ENCODE measurements around the gene KANSL1. TPM values are rescaled to one million over a fixed set of nuclear protein-coding genes. Genes with fewer than 3 reads are reported as not detected.

The KANSL1 gene
- total RNA-seq, 2 experiments from 2014 or later, result 54.4 to 55.3 TPM

- ChIA-PET POLR2A (interaction anchor here (0.6 to 0.8 kb wide), 2 partner anchors 112 to 161 kb away, joined by 3 read pairs; no protein-coding TSS in a partner anchor), CTCF (interaction anchor here (0.6 to 3.4 kb wide), 39 partner anchors 9 to 215 kb away, joined by 3 to 46 read pairs (median 4); no protein-coding TSS in a partner anchor)
- H3K9me3 Mint-ChIP-seq, result no peaks in the 10 kb centered on the region
- H3K4me3 Mint-ChIP-seq, result no peak overlapping the region
- peaks cover 23% of the 10 kb centered on the region for H3K4me1 Mint-ChIP-seq (ENCODE audit: low read depth)
- no peaks in the 10 kb centered on the region for H3K27me3 Mint-ChIP-seq
- peaks cover 23% of the 10 kb centered on the region for H3K36me3 Mint-ChIP-seq (ENCODE audit: low read depth)
- TF ChIP-seq CTCF (IDR thresholded peaks at IDR 0.05), result peak; percentile 87
- intact Hi-C loops (cut with micrococcal nuclease), result loop anchor here (2.0 kb wide), 1 partner anchor 210 kb away; no protein-coding TSS in a partner anchor
- DNase-seq, result peak; percentile 74
- peak overlapping the region; percentile 4 for H3K27ac Mint-ChIP-seq
- peak; percentile 73 for ATAC-seq
Observed at GRCh38 chr17:46212634-46213435, 19.6 kb upstream of the KANSL1 start.

GRCh38 chr17:46208997-46209396 is 15.8 kb upstream of the KANSL1 start:
- POLR2A ChIA-PET, result no interaction called here
- no peak overlapping the region for H3K27ac Mint-ChIP-seq

GRCh38 chr17:46205975-46206374 is 12.7 kb upstream of the KANSL1 start:
- POLR2A ChIA-PET, result no interaction called here
- TF ChIP-seq CTCF (IDR thresholded peaks at IDR 0.05), result no peak

More at GRCh38 chr17:46208997-46209396, 15.8 kb upstream of the KANSL1 start:
- ATAC-seq (no peak), DNase-seq (no peak)
- intact Hi-C loops (cut with micrococcal nuclease), result no loop called here
- peaks cover 23% of the 10 kb centered on the region for H3K36me3 Mint-ChIP-seq (ENCODE audit: low read depth)
- TF ChIP-seq CTCF (IDR thresholded peaks at IDR 0.05), result no peak
- CTCF ChIA-PET, result interaction anchor here (0.8 to 2.1 kb wide), 3 partner anchors 10 to 206 kb away, joined by 3 to 6 read pairs (median 5); no protein-coding TSS in a partner anchor
- no peak overlapping the region for H3K4me3 Mint-ChIP-seq
- peaks cover 14% of the 10 kb centered on the region for H3K4me1 Mint-ChIP-seq (ENCODE audit: low read depth)
- no peaks in the 10 kb centered on the region for H3K9me3 Mint-ChIP-seq
- H3K27me3 Mint-ChIP-seq, result no peaks in the 10 kb centered on the region

GRCh38 chr17:46202424-46202823 is 9.2 kb upstream of the KANSL1 start:
- CTCF ChIA-PET, result interaction anchor here (1.3 to 1.5 kb wide), 2 partner anchors 11 to 13 kb away, joined by 3 to 8 read pairs; no protein-coding TSS in a partner anchor
- ATAC-seq (no peak), DNase-seq (no peak)
- Mint-ChIP-seq H3K27me3 (no peaks in the 10 kb centered on the region), H3K36me3 (ENCODE audit: low read depth) (peaks cover 13% of the 10 kb centered on the region), H3K27ac (no peak overlapping the region), H3K9me3 (peaks cover 3% of the 10 kb centered on the region), H3K4me3 (no peak overlapping the region), H3K4me1 (ENCODE audit: low read depth) (peaks cover 28% of the 10 kb centered on the region)
- no peak for TF ChIP-seq CTCF (IDR thresholded peaks at IDR 0.05)
- POLR2A ChIA-PET, result no interaction called here
- intact Hi-C loops (cut with micrococcal nuclease), result no loop called here

More at GRCh38 chr17:46205975-46206374, 12.7 kb upstream of the KANSL1 start:
- Mint-ChIP-seq H3K27ac (no peak overlapping the region), H3K4me3 (no peak overlapping the region), H3K36me3 (ENCODE audit: low read depth) (peaks cover 14% of the 10 kb centered on the region), H3K9me3 (no peaks in the 10 kb centered on the region), H3K27me3 (no peaks in the 10 kb centered on the region), H3K4me1 (ENCODE audit: low read depth) (peaks cover 15% of the 10 kb centered on the region)
- ATAC-seq (no peak), DNase-seq (no peak)
- intact Hi-C loops (cut with micrococcal nuclease), result no loop called here
- CTCF ChIA-PET, result interaction anchor here (0.9 to 1.1 kb wide), 2 partner anchors 10 to 203 kb away, joined by 4 read pairs; no protein-coding TSS in a partner anchor

- CTCF ChIA-PET, result interaction anchor here (1.3 to 1.5 kb wide), 2 partner anchors 12 to 14 kb away, joined by 3 to 8 read pairs; no protein-coding TSS in a partner anchor
- POLR2A ChIA-PET, result no interaction called here
- Mint-ChIP-seq H3K9me3 (peaks cover 3% of the 10 kb centered on the region), H3K27ac (no peak overlapping the region), H3K4me1 (ENCODE audit: low read depth) (peaks cover 36% of the 10 kb centered on the region), H3K36me3 (ENCODE audit: low read depth) (peaks cover 14% of the 10 kb centered on the region), H3K27me3 (no peaks in the 10 kb centered on the region), H3K4me3 (no peak overlapping the region)
- no peak for TF ChIP-seq CTCF (IDR thresholded peaks at IDR 0.05)
- no peak for DNase-seq
- intact Hi-C loops (cut with micrococcal nuclease), result no loop called here
- no peak for ATAC-seq
Observed at GRCh38 chr17:46201491-46201890, 8.3 kb upstream of the KANSL1 start.
